NCI-H1105 treated with DMSO at 0.1 percent for 48 hours (cell line): ENCODE measurements around the gene CCDC148.

ENCODE experiments used
- DNase-seq: peaks from one replicate; lab custom pipeline; 2025; lab: John Stamatoyannopoulos, UW

The CCDC148 gene

GRCh38 chr2:158414538-158414937, 42.0 kb downstream of the CCDC148 start:
- DNase-seq, result no peak

GRCh38 chr2:158413581-158413980, 43.0 kb downstream of the CCDC148 start:
- no peak for DNase-seq

DNA sequence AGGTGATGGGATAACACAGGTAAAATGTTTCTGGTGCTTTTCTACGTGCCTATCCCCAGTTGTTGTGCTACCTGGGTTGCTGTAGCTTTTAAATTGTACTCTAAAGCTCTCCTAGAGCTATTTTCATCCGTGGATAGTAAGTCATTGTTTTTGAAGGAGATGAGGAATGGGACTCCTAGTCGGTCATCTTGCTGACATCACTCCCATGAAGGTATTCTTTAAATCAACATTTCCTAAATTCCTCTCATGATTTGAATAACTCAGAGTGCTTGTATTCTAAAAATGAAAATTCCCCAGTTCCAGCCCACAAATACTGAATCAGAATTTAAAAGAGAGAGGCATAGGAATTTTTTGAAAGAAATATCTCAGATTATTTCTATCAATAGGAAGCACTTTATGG, 44.3 kb downstream of the CCDC148 start:
- no peak for DNase-seq

DNA sequence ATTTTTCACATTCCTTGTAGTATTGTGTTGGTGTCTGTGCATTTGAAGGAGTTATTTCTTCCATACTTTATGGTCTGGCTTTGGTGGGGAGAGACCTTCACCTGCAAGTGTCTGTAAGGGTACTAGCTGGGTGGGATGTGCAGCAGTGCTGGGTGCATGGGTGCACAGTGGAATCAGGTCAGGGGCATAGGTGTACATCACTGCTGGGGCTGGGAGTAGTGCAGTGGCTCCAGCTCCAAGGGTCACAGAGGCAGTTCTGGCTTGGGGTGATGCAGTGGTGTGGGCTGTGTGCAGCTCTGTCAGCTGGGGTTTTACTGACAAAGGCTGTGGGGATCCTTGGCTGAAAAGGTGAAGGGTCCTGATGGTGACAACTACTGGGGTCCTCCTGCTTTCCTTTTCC, 44.8 kb downstream of the CCDC148 start:
- DNase-seq, result no peak

- no peak for DNase-seq
Observed at GRCh38 chr2:158410132-158410531, 46.4 kb downstream of the CCDC148 start.

- no peak for DNase-seq
Observed at GRCh38 chr2:158407031-158407430, 49.5 kb downstream of the CCDC148 start.

DNA sequence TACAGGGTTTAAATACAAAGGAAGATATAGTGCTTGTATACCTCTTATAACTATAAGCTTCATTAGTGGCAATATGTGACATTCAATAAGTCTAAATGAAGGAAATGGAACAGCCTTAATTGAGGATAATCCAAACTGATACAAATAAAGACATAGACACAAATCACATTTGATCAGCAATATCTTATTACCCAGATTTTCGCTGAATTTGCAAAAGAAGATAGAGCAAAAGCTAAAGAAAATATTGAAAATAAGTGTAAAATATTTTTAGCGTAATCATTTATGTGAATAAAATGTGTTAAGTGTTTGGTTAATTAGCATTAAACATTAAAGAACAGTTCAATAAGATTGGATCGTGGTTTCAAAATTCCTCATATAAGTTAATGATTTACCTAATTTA, 51.2 kb downstream of the CCDC148 start:
- no peak for DNase-seq

- no peak for DNase-seq
Observed at GRCh38 chr2:158403237-158403636, 53.3 kb downstream of the CCDC148 start.

DNA sequence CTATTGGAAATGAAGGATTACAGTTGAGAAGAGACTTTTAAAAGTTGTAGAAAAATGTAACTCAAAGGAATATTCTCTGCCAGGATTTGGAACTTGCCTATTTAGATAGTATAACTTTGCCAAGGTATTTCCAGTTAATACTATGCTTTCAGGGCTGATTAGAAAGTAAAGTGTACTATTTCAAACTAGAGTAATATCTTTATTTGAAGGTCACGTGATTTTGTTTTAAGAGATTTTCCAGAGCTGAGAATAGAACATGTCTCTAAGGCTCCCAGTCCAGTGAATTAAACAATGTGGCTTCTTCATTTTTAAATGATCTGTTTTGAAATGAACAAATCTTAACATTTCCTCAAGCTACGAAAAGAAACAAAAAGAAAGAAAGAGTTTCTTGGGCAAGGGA, 53.9 kb downstream of the CCDC148 start:
- no peak for DNase-seq

GRCh38 chr2:158395166-158395565, 61.4 kb downstream of the CCDC148 start:
- no peak for DNase-seq

- no peak for DNase-seq
Observed at GRCh38 chr2:158394453-158394852, 62.1 kb downstream of the CCDC148 start.

- DNase-seq, result no peak
Observed at GRCh38 chr2:158393886-158394285, 62.7 kb downstream of the CCDC148 start.

GRCh38 chr2:158392687-158393086, 63.9 kb downstream of the CCDC148 start:
- DNase-seq, result no peak

DNA sequence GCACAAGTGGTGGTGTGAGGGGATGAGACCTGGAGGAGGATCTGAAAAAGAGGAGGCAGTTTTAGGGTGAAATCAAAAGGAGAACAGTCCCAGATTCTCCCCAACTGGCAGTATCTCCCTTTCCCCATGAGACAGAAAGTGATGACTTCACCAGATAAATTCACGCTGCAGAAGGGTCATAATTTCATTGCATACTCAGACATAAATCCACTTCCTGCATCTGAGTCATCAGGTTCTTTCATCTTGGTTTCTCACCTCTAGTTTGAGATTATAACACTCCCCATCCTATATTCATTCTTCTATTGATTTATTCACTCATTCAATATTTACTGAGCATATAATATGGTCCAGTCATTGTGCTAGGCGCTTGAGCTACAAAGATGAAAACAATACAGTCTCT, 64.7 kb downstream of the CCDC148 start:
- no peak for DNase-seq

- DNase-seq, result no peak
Observed at GRCh38 chr2:158391361-158391760, 65.2 kb downstream of the CCDC148 start.

- DNase-seq, result no peak
Observed at GRCh38 chr2:158388159-158388558, 68.4 kb downstream of the CCDC148 start.

DNA sequence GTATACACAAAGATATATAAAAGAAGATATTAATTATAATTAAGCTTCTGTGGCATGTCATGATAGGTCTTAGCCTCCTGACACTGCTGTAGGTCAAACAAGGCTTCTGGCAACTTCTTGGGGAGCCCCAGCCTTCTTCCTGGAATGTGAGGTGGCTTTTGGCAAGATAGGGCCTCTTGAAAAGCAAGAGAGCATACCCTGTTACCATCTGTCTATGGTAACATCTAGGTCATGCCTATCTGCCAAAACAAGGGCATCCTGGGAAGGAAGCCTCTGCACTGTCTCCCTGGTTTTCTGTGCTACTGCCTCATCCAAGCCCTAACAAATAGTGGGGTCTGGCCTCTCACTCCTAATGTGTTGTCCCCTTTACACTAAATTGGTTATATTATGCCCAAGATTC, 70.9 kb downstream of the CCDC148 start:
- no peak for DNase-seq

DNA sequence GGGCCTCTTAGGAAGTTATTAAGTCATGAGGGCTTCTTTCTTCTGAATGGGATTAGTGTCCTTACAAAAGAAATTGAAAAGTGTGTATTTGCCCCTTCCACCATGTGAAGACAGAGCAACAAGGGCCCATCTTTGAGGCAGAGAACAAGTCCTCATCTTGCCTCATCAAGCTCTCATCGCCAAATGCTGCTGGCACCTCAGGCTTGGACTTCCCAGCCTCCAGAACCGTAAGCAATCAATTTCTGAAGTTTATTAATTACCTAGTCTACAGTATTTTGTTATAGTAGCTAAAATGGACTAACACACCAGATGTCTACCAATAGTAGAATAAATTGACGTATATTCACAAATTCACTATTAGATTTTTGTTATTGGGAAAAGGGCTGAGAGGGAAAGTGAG, 74.6 kb downstream of the CCDC148 start:
- DNase-seq, result no peak

DNA sequence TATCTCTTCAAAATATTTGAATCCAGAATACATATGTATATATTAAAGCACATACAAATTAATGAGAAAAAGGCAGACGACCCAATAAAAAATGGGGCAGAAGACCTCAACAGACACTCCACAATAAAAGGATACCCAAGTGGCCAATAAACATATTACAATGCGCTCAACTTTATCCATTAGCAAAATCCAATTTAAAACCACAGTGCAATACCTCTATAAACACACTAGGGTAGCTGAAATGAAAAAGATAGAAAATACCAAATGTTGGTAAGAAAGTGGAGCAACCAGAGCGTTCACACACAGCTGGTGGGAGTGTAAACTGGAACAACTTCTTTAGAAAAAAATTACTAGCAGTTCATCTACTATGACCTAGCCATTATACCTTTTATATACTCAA, 75.3 kb downstream of the CCDC148 start:
- DNase-seq, result no peak

GRCh38 chr2:158380746-158381145, 75.8 kb downstream of the CCDC148 start:
- no peak for DNase-seq

DNA sequence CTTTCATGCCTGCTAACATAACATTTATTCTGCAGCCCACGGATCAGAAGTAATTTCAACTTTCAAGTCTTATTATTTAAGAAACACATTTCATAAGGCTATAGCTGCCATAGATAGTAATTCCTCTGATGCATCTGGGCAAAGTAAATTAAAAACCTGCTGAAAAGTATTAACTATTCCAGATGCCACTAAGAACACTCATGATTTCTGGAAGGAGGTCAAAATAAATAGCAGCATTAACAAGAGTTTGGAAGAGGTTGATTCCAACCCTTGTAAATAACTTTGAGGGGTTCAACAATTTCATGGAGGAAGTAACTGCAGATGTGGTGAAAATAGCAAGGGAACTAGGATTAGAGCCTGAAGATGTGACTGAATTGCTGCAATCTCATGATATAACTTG, 77.6 kb downstream of the CCDC148 start:
- no peak for DNase-seq

DNA sequence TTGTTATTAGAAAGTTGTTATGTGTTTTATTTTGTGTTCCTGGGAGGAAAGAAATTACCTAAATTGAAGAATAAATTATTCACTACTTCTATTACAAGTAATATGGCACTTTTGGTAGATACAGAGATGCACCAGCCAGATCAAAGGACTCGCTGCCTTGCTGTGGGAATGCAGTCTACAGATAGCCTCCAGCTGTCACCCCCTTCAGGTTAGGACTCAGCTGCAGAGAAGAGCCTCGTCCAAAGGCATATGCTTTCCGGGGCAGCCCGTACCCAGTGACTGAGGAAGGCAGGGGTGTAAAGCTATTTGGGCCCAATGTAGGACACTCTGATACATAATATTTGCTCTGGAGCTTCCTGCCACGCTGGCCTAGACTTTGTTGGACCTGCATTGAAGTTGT, 90.2 kb downstream of the CCDC148 start:
- DNase-seq, result no peak

DNA sequence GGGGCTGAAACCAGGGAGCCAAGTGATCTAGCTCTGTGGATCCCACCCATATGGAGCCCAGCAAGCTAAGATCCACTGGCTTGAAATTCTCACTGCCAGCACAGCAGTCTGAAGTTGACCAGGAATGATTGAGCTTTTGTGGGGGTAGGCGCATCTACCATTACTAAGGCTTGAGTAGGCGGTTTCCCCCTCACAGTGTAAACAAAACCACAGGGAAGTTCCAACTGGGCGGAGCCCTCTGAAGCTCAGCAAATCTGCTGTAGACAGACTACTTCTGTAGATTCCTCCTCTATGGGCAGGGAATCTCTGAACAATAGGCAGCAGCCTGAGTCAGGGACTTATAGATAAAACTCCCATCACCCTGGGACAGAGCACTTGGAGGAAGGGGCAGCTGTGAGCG, 96.7 kb downstream of the CCDC148 start:
- no peak for DNase-seq

DNA sequence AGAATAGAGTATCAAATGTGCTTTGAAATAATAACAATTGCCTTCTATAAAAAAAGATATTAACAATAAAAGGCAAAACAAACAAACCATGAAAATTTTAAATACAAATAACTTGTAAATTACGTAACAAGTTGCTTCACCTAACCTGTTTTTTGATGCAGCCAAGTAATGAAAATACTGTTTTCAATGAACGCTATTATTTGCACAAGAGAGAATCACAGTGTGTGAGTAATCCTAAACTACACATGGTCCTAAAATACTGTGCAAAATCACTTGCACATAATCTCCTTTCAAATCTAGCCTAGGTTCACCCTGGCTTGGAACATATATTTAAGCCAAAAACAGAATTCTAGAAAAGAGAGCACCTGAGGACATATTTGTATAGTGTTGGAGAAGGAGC, 98.9 kb downstream of the CCDC148 start:
- no peak for DNase-seq

DNA sequence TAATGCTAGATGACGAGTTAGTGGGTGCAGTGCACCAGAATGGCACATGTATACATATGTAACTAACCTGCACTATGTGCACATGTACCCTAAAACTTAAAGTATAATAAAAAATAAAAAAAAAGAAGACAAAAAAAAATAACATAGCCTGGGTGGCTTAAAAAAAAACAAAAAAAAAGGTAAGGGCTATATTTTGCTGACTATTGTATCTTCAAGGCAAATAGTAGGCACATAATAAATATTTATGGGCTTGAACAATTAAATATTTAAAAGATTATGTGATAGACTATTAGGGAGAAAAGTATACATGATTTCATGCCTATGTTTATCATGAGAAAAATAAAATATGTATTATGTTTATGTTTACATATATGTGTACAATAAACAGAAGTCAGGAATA, 99.4 kb downstream of the CCDC148 start:
- DNase-seq, result no peak
